Progenitor cell of endocrine pancreas (in vitro differentiated cells): ENCODE measurements around the gene MYMX. TPM values are rescaled to one million over a fixed set of nuclear protein-coding genes. Genes with fewer than 3 reads are reported as not detected.
"Not testable (repeated sequence)": the region's sequence is repeated elsewhere in the genome, so short reads cannot be mapped to it uniquely, and the experiment has no call there.

Experiments
- DNase-seq: peaks from one replicate; pipeline ENCODE4 v3.0.0; 2021; ENCODE audit warnings: low spot score; ENCODE audit not compliant: unreplicated experiment
- H3K27ac Mint-ChIP-seq: 2 replicates; pipeline ENCODE4 v1.8.0; 2021; ENCODE audit warnings: mild to moderate bottlenecking, moderate library complexity, mixed read lengths
- H3K27me3 Mint-ChIP-seq: 2 replicates; pipeline ENCODE4 v1.8.0; 2021; ENCODE audit warnings: mixed read lengths
- H3K36me3 Mint-ChIP-seq: 2 replicates; pipeline ENCODE4 v1.8.0; 2022; ENCODE audit warnings: mixed read lengths; ENCODE audit not compliant: insufficient read depth
- H3K4me1 Mint-ChIP-seq: 2 replicates; pipeline ENCODE4 v1.8.0; 2021; ENCODE audit warnings: low read depth, mixed read lengths
- H3K4me3 Mint-ChIP-seq: 2 replicates; pipeline ENCODE4 v1.8.0; 2021; ENCODE audit warnings: low read depth, mild to moderate bottlenecking, moderate library complexity, mixed read lengths
- H3K9me3 Mint-ChIP-seq: 2 replicates; pipeline ENCODE4 v1.8.0; 2021; ENCODE audit warnings: low read depth, mixed read lengths
- CTCF ChIP-seq: fragments of 200-600 bp; sonication (generic); IDR thresholded peaks from one replicate; pipeline ENCODE4 v1.5.0; 2021; ENCODE audit warnings: antibody characterized with exemption, mild to moderate bottlenecking; ENCODE audit not compliant: unreplicated experiment
- total RNA-seq: library from RNA; stranded (reverse); gene quantifications from 2 replicates; pipeline ENCODE4 v1.2.1, GENCODE V29; 2021

Gene MYMX
- total RNA-seq, 1 donor from 2014 or later = not detected

- no peaks in the 10 kb centered on the region for H3K9me3 Mint-ChIP-seq
- H3K36me3 Mint-ChIP-seq = no peaks in the 10 kb centered on the region
- H3K27ac Mint-ChIP-seq = no peak overlapping the region
- no peak for DNase-seq
- H3K27me3 Mint-ChIP-seq = peaks cover 11% of the 10 kb centered on the region
- no peak for TF ChIP-seq CTCF
- peaks cover 14% of the 10 kb centered on the region for H3K4me1 Mint-ChIP-seq
- no peak overlapping the region for H3K4me3 Mint-ChIP-seq
Measured at GRCh38 chr6:44189257-44189656, 27.5 kb upstream of the MYMX start.

DNA sequence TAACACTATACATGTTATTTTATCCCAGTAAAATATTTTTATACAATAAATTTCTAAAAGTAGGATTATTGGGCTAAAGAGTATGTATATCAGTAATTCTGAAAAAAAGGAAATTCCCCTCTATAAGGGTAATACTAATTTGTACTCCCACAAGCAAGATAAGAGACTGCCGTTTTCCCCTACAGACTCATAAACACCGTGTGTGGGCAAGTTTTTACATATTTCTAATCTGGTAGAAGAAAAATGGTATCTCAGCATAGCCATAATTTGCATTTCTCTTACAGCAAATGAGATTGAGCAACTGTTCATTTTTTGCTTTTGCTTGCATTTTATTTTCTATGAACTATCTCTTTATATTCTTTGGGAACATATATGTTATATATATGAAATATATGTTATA is 26.0 kb upstream of the MYMX start:
- Mint-ChIP-seq H3K9me3 (no peaks in the 10 kb centered on the region), H3K27ac (no peak overlapping the region), H3K27me3 (peaks cover 12% of the 10 kb centered on the region), H3K36me3 (no peaks in the 10 kb centered on the region), H3K4me1 (peaks cover 11% of the 10 kb centered on the region), H3K4me3 (no peak overlapping the region)
- no peak for DNase-seq
- TF ChIP-seq CTCF = no peak

GRCh38 chr6:44192428-44193041 is 24.2 kb upstream of the MYMX start:
- Mint-ChIP-seq H3K4me1 (peaks cover 5% of the 10 kb centered on the region), H3K4me3 (peak overlapping the region; percentile 45), H3K36me3 (no peaks in the 10 kb centered on the region), H3K27me3 (peaks cover 6% of the 10 kb centered on the region), H3K9me3 (no peaks in the 10 kb centered on the region), H3K27ac (peak overlapping the region; percentile 43)
- DNase-seq = no peak
- TF ChIP-seq CTCF = no peak

- Mint-ChIP-seq H3K27ac (no peak overlapping the region), H3K4me1 (peaks cover 5% of the 10 kb centered on the region), H3K27me3 (peaks cover 6% of the 10 kb centered on the region), H3K9me3 (no peaks in the 10 kb centered on the region), H3K4me3 (no peak overlapping the region), H3K36me3 (no peaks in the 10 kb centered on the region)
- no peak for TF ChIP-seq CTCF
- no peak for DNase-seq
Measured at GRCh38 chr6:44193307-44193910, 23.3 kb upstream of the MYMX start.

- no peak overlapping the region for H3K27ac Mint-ChIP-seq
- peaks cover 5% of the 10 kb centered on the region for H3K4me1 Mint-ChIP-seq
- TF ChIP-seq CTCF = no peak
- peaks cover 6% of the 10 kb centered on the region for H3K27me3 Mint-ChIP-seq
- H3K9me3 Mint-ChIP-seq = no peaks in the 10 kb centered on the region
- DNase-seq = no peak
- no peaks in the 10 kb centered on the region for H3K36me3 Mint-ChIP-seq
- no peak overlapping the region for H3K4me3 Mint-ChIP-seq
Measured at GRCh38 chr6:44194326-44194725, 22.4 kb upstream of the MYMX start.

- not testable (repeated sequence) for H3K36me3 Mint-ChIP-seq, H3K27me3 Mint-ChIP-seq, H3K27ac Mint-ChIP-seq, H3K4me1 Mint-ChIP-seq, H3K9me3 Mint-ChIP-seq, H3K4me3 Mint-ChIP-seq, DNase-seq
Measured at GRCh38 chr6:44196351-44196750, 20.4 kb upstream of the MYMX start.
